ENCODE results near the gene SDHA. TPM values are rescaled to one million over a fixed set of nuclear protein-coding genes. Genes with fewer than 3 reads are reported as not detected.

Gene SDHA
- total and polyA plus RNA-seq, 2 donors from 2014 or later = 135 to 256 TPM

DNA sequence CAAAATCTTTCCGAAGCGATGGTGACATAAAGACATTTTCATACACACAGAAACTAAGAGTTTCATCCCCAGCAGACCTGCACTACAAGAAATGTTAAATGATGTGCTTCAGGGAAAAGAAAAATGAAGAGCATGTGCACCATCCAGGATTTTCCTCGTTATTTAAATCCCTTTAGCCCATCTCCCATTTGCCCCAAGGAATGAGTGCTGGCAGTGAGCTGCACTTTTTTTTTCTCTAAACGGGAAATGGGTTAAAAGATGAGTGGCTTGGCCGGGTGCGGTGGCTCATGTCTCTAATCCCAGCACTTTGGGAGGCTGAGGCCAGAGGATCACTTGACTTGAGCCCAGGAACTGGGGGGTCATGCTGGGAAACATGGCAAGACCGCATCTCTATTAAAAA lies 33.6 kb upstream of the SDHA start:
- no peak overlapping the region for H3K9ac ChIP-seq (ENCODE audit: low read length in 3 of 3)
- no peak for FAIRE-seq
- no peak overlapping the region for H3K4me3 ChIP-seq (ENCODE audit: low read length in 3 of 3)
- H3K27me3 ChIP-seq (ENCODE audit: control insufficient read depth, insufficient read depth, low read length) = no peaks in the 10 kb centered on the region
- H3K4me1 ChIP-seq (ENCODE audit: control insufficient read depth in 2 of 3, insufficient read depth in 2 of 3, low read depth in 1 of 3, low read length in 3 of 3) = peaks cover 0 to 6% (median 3%) of the 10 kb centered on the region in 3 donors
- intact Hi-C loops (cut with DNase I) = no loop called here
- H3K27ac ChIP-seq (ENCODE audit: low read depth in 2 of 2, low read length in 2 of 2) = no peak overlapping the region
- H3K36me3 ChIP-seq (ENCODE audit: control insufficient read depth in 2 of 3, insufficient read depth in 3 of 3, low read length in 3 of 3) = no peaks in the 10 kb centered on the region
- no peak for DNase-seq
- H3K9me3 ChIP-seq (ENCODE audit: control insufficient read depth in 2 of 3, insufficient read depth in 1 of 3, low read length in 3 of 3) = no peaks in the 10 kb centered on the region
- TF ChIP-seq, protein P1, sequence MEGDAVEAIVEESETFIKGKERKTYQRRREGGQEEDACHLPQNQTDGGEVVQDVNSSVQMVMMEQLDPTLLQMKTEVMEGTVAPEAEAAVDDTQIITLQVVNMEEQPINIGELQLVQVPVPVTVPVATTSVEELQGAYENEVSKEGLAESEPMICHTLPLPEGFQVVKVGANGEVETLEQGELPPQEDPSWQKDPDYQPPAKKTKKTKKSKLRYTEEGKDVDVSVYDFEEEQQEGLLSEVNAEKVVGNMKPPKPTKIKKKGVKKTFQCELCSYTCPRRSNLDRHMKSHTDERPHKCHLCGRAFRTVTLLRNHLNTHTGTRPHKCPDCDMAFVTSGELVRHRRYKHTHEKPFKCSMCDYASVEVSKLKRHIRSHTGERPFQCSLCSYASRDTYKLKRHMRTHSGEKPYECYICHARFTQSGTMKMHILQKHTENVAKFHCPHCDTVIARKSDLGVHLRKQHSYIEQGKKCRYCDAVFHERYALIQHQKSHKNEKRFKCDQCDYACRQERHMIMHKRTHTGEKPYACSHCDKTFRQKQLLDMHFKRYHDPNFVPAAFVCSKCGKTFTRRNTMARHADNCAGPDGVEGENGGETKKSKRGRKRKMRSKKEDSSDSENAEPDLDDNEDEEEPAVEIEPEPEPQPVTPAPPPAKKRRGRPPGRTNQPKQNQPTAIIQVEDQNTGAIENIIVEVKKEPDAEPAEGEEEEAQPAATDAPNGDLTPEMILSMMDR (IDR thresholded peaks at IDR 0.05; ENCODE audit: borderline replicate concordance, extremely low read depth, insufficient read depth) = no peak

DNA sequence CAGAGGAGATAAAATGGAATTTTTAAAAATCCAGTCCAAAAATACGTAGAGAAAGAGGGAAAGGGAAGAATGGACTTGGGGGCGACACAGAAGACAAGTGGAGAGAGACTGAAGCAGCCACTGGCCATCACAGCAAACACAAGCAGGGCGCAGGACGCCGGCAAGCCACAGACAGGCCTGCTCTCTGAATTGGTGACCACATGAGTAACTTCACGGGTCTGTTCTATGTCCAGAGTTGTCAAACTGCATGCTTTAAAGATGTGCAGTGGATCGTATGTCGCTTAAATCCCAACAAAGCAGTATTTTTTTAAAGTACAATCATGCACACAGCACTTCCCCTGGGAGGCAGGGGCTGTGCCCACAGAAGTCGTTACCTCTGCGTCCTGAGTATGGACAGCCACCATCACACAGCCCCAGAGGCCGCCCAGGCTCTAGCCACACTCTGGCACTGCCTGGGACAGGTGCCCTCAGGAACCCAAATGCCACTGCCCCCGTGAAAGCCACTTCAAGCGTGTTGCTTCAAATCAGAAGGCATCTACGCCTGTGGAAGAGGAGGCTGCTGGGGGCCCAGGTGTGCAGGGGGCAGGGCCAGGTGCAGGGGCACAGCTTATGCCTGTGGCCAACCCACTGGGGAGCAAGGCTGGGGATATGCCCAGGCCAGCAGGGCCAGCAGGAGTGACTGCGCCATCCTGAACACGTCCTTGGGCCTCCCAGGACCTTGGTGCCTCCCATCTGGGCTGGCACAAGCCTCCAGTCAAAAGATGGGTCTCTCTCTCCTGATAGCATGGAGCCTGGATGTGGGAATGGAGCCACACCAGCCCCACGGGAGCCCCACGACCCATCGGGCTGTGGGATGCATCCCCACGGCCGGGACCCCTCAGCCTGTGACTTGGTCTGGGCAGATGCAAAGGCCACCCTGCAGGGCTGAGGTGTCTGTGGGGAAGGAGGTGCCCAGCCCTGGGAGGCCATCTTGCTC lies 32.7 kb upstream of the SDHA start:
- intact Hi-C loops (cut with DNase I) = no loop called here

DNA sequence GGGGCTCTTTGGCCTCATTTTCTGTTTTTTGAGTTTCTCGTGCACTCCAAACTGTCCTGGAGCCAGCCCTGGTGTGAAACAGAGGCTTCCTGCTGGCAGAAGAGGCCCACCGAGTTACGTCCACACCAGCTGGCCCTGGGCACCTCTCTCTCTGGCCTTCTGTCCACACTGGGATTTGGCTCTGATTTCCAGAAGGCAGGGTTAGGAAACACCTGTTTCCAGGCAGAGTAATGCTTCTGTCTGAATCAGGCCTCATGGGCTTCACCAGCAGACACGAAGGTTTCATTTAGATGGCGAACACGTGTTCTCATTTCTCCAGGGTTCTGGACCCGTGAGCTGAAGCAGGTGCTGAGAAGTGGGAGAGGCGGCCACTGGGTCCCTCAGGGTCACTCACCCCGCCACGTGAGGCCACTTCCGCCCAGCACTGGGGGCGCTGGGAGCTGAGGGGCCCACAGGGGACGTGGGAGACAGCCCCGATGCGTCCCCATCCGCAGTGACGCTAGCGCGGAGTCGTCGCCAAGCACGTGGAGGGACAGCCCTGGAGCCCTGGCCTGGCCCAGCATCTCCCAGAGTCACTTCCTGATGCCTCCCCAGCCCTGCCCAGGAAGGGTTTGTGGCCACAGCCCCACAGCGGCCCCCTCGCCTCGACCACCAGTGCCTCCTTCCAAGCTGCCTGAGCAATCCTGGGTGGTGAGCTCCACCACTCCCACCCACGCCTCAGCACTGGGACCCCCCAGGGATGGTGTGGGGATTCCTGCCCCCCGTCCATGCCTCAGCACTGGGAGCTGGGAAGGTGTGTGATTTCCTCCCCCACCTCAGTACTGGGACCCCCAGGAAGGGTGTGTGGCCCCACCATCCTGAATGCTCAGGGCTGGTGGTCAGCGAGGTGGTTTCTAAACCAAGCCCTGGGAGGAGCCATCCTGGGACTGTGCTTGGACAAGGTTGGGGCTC lies 31.8 kb upstream of the SDHA start:
- no peak for FAIRE-seq
- TF ChIP-seq, protein P1 (IDR thresholded peaks at IDR 0.05; ENCODE audit: borderline replicate concordance, extremely low read depth, insufficient read depth) = no peak
- Histone ChIP-seq H3K9me3 (ENCODE audit: control insufficient read depth in 2 of 3, insufficient read depth in 1 of 3, low read length in 3 of 3) (no peaks in the 10 kb centered on the region), H3K27ac (ENCODE audit: low read depth in 2 of 2, low read length in 2 of 2) (no peak overlapping the region), H3K9ac (ENCODE audit: low read length in 3 of 3) (no peak overlapping the region), H3K36me3 (ENCODE audit: control insufficient read depth in 2 of 3, insufficient read depth in 3 of 3, low read length in 3 of 3) (no peaks in the 10 kb centered on the region), H3K4me1 (ENCODE audit: control insufficient read depth in 2 of 3, insufficient read depth in 2 of 3, low read depth in 1 of 3, low read length in 3 of 3) (peaks cover 0 to 14% (median 3%) of the 10 kb centered on the region in 3 donors), H3K27me3 (ENCODE audit: control insufficient read depth, insufficient read depth, low read length) (no peaks in the 10 kb centered on the region), H3K4me3 (ENCODE audit: low read length in 3 of 3) (no peak overlapping the region)
- DNase-seq = peak in 1 of 5 donors; percentile 72
- intact Hi-C loops (cut with DNase I) = no loop called here

More for the DNA sequence above, 32.7 kb upstream of the SDHA start:
- Histone ChIP-seq H3K9me3 (ENCODE audit: control insufficient read depth in 2 of 3, insufficient read depth in 1 of 3, low read length in 3 of 3) (no peaks in the 10 kb centered on the region), H3K27me3 (ENCODE audit: control insufficient read depth, insufficient read depth, low read length) (no peaks in the 10 kb centered on the region), H3K4me1 (ENCODE audit: control insufficient read depth in 2 of 3, insufficient read depth in 2 of 3, low read depth in 1 of 3, low read length in 3 of 3) (peaks cover 0 to 10% (median 3%) of the 10 kb centered on the region in 3 donors), H3K9ac (ENCODE audit: low read length in 3 of 3) (no peak overlapping the region), H3K36me3 (ENCODE audit: control insufficient read depth in 2 of 3, insufficient read depth in 3 of 3, low read length in 3 of 3) (no peaks in the 10 kb centered on the region), H3K4me3 (ENCODE audit: low read length in 3 of 3) (no peak overlapping the region), H3K27ac (ENCODE audit: low read depth in 2 of 2, low read length in 2 of 2) (no peak overlapping the region)
- FAIRE-seq = no peak
- DNase-seq = peak in 1 of 5 donors; percentile 64
- TF ChIP-seq, protein P1 (IDR thresholded peaks at IDR 0.05; ENCODE audit: borderline replicate concordance, extremely low read depth, insufficient read depth) = no peak
